WI38 (cell line): ENCODE data around the gene EPHB2.
"Not testable (repeated sequence)": the region's sequence is repeated elsewhere in the genome, so short reads cannot be mapped to it uniquely, and the experiment has no call there.

Source experiments
- H3K4me3 ChIP-seq: 2 replicates; pipeline ENCODE4 v1.5.1; 2011; ENCODE audit warnings: low read depth, mild to moderate bottlenecking, control low read depth, low read length
- TF ChIP-seq, protein P1 (sequence below): IDR thresholded peaks from 2 replicates; pipeline ENCODE4 v1.5.1; 2012; ENCODE audit warnings: low read depth, mild to moderate bottlenecking, control low read depth, low read length

Gene EPHB2

GRCh38 chr1:22671999-22672398 lies 38.6 kb upstream of the EPHB2 start:
- no peak overlapping the region for H3K4me3 ChIP-seq
- TF ChIP-seq, protein P1, sequence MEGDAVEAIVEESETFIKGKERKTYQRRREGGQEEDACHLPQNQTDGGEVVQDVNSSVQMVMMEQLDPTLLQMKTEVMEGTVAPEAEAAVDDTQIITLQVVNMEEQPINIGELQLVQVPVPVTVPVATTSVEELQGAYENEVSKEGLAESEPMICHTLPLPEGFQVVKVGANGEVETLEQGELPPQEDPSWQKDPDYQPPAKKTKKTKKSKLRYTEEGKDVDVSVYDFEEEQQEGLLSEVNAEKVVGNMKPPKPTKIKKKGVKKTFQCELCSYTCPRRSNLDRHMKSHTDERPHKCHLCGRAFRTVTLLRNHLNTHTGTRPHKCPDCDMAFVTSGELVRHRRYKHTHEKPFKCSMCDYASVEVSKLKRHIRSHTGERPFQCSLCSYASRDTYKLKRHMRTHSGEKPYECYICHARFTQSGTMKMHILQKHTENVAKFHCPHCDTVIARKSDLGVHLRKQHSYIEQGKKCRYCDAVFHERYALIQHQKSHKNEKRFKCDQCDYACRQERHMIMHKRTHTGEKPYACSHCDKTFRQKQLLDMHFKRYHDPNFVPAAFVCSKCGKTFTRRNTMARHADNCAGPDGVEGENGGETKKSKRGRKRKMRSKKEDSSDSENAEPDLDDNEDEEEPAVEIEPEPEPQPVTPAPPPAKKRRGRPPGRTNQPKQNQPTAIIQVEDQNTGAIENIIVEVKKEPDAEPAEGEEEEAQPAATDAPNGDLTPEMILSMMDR, result no peak

DNA sequence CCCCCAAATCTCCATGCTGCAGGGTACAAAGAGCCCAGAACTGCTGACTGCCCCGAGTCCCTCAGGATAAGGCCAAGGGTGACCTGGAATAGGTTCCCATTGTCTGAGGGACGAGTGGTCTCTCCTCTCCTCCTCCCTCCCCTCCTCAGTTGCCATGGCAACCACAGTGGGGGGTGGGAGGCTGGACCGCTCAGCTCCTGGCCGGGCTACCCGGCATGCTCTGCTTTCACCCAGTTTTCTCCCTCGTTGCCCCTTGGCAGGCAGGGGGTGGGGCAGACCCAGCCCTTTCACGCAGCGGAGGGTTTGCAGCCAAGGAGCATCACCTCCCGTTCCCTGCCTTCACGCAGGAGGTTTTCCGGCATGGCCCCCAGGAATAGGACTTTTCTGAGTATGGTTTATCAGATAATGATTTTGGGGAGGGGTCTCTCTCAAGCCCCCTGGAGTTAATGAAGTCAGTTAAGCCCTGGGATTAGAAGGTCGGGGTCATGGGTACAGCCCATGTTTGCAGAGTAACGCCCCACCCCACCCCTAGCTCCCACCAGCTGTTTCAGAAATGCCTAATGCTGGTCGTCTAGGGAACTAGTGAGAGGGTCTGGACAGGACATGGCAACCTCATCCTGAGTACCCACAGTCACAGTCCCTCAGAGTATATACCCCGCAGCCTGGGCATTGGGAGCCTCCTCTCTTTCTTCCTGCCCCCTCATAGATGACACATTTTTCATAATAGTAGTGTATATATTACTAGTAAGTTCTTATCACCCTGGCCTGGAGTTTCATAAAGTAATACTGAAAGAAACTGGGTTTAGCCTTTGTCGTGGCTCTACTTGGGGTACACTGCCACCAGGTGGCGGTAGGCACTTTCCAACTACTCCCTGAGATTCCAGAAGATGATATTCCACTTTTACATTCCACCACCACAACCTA lies 36.9 kb upstream of the EPHB2 start:
- H3K4me3 ChIP-seq, result no peak overlapping the region
- TF ChIP-seq, protein P1, result peak; percentile 77

DNA sequence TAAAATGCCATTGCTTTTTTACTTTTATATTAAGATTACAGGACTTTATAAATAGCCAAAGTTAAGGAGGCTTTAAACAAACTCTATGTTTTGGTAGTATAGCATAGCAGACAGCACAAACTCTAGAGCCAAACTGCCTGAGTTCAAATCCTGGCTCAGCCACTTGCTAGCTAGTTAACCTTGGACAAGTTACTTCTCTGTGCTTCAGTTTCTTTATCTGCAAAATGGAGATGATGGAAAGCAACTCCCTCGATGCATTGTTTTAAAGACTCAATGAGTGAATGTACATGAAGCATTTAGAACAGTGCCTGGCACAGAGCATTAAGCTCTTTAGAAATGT lies 36.3 kb upstream of the EPHB2 start:
- TF ChIP-seq, protein P1, result no peak
- H3K4me3 ChIP-seq, result no peak overlapping the region

- H3K4me3 ChIP-seq, result not testable (repeated sequence)
Measured at GRCh38 chr1:22676151-22676550, 34.5 kb upstream of the EPHB2 start.

- no peak overlapping the region for H3K4me3 ChIP-seq
- TF ChIP-seq, protein P1, result no peak
Measured at GRCh38 chr1:22676916-22677583, 33.6 kb upstream of the EPHB2 start.

DNA sequence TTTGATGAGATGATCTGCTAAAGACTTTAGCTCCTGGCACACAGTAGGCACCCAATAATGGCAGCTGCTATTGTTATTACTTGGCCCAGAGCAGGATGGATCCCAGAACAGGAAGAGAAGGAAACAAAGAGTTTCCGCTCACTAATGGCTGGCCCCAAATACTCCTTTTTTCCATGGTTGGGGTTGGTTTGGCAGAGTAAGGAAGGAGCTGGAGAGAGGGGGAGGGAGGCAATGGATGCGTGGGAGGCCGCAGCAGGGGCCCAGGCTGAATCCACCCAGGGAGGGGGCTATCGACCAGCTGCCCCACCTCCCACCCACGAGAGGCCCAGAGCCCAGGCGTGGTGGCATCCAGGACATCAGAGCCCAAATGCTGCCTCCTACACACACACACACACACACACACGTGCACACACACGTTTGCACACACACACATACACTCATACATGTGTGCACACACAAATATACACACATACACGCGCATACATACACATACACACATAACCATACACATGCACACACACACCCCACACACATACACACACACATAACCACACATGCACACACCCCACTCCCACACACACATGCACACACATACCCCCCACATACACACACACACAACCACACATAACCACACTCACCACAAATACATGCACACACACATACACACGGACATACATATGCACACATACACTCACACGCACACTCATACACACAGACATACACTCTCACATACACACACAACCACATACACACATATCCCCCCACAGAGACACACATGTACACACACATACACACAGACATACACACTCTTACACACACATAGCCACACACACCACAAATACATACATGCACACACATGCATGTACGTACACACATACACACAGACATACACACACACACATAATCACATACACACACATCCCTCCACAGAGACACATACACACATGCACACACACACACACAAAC lies 32.4 kb upstream of the EPHB2 start:
- TF ChIP-seq, protein P1, result no peak
- no peak overlapping the region for H3K4me3 ChIP-seq

GRCh38 chr1:22680726-22681125 lies 29.9 kb upstream of the EPHB2 start:
- TF ChIP-seq, protein P1, result no peak

More at GRCh38 chr1:22680726-22681125, 29.9 kb upstream of the EPHB2 start:
- no peak overlapping the region for H3K4me3 ChIP-seq
